Endothelial cell of umbilical vein (primary cell): ENCODE results near the gene CADM4. TPM values are rescaled to one million over a fixed set of nuclear protein-coding genes. Genes with fewer than 3 reads are reported as not detected.

ENCODE experiments used
- BruUV-seq: library from RNA; stranded (reverse); fragments of 400-500 nt; replicated peaks from 2 replicates; lab custom pipeline; 2021; lab: Mats Ljungman, UMichigan
- CTCF ChIA-PET: fragments of 300-600, 350-600 bp; sonication (Branson Sonifier 250); formaldehyde crosslinking; loops from one replicate; lab custom pipeline; 2021; ENCODE audit warnings: antibody characterized with exemption, inconsistent platforms; lab: Charles Lee
- POLR2A ChIA-PET: fragments of 300-600, 350-600 bp; sonication (Branson Sonifier 250); formaldehyde crosslinking; loops from one replicate; lab custom pipeline; 2021; ENCODE audit warnings: antibody characterized with exemption, inconsistent platforms; lab: Charles Lee
- DNase-seq: peaks from one replicate; pipeline ENCODE4 v3.0.0-alpha.2; 2011; ENCODE audit warnings: low read depth, low spot score
- FAIRE-seq: peaks from 2 replicates; lab custom pipeline; 2011; peaks lifted over from hg19 to GRCh38; lab: Jason Lieb, UNC
- H2AFZ ChIP-seq: 2 replicates; pipeline ENCODE4 v1.6.0; 2012; ENCODE audit warnings: low read depth, low read length, control low read depth, inconsistent platforms
- H3K27ac ChIP-seq: 2 replicates; pipeline ENCODE4 v1.5.1; 2011; ENCODE audit warnings: low read depth, mild to moderate bottlenecking, control low read depth, low read length, moderate library complexity; ENCODE audit not compliant: insufficient read depth
- H3K27me3 ChIP-seq, 2 experiments: 2 replicates each; pipeline versions ENCODE4 v1.6.0 to v1.6.1; 2011; ENCODE audit warnings: low read length in 2 of 2, mixed read lengths in 1 of 2; ENCODE audit not compliant: control insufficient read depth in 2 of 2, insufficient read depth in 2 of 2
- H3K36me3 ChIP-seq, 2 experiments: 2 replicates in 1 of 2; 3 replicates in 1 of 2; pipeline ENCODE4 v1.5.1; 2011; ENCODE audit warnings: low read length in 2 of 2, mild to moderate bottlenecking in 1 of 2, moderate library complexity in 1 of 2; ENCODE audit not compliant: control insufficient read depth in 2 of 2, insufficient read depth in 2 of 2; ENCODE audit errors: extremely low read depth in 1 of 2
- H3K4me1 ChIP-seq: 3 replicates; pipeline ENCODE4 v1.5.1; 2011; ENCODE audit warnings: mild to moderate bottlenecking, low read length; ENCODE audit not compliant: control insufficient read depth, insufficient read depth; ENCODE audit errors: extremely low read depth
- H3K4me2 ChIP-seq: 2 replicates; pipeline ENCODE4 v1.6.1; 2011; ENCODE audit warnings: low read length, control low read depth, mixed read lengths; ENCODE audit not compliant: insufficient read depth
- H3K4me3 ChIP-seq, 3 experiments: fragments of 200-600 bp in 1 of 3; sonication (generic), shearing (Covaris generic) in 1 of 3; replicated peaks in 1 of 3; 2 replicates each; pipeline ENCODE4 v1.5.1; 2011 to 2016; ENCODE audit warnings: control low read depth in 3 of 3, low read length in 3 of 3, mild to moderate bottlenecking in 2 of 3, inconsistent platforms in 1 of 3, low read depth in 1 of 3, moderate library complexity in 1 of 3; ENCODE audit not compliant: insufficient read depth in 1 of 3
- H3K79me2 ChIP-seq: 2 replicates; pipeline ENCODE4 v1.6.0; 2012; ENCODE audit warnings: low read length, inconsistent platforms; ENCODE audit not compliant: control insufficient read depth, insufficient read depth
- H3K9ac ChIP-seq: replicated peaks from 2 replicates; pipeline ENCODE3; 2011; ENCODE audit warnings: low read length, control low read depth; ENCODE audit not compliant: insufficient read depth; ENCODE audit errors: extremely low read depth
- H3K9me1 ChIP-seq: replicated peaks from 3 replicates; pipeline ENCODE4 v1.6.0; 2011; ENCODE audit warnings: mild to moderate bottlenecking, low read length; ENCODE audit not compliant: control insufficient read depth, insufficient read depth; ENCODE audit errors: extremely low read depth
- H3K9me3 ChIP-seq: replicated peaks from 2 replicates; pipeline ENCODE4 v1.5.1; 2012; ENCODE audit warnings: low read length, inconsistent platforms; ENCODE audit not compliant: control insufficient read depth, insufficient read depth
- H4K20me1 ChIP-seq: replicated peaks from 2 replicates; pipeline ENCODE3; 2011; ENCODE audit warnings: mild to moderate bottlenecking, low read length; ENCODE audit not compliant: control insufficient read depth, insufficient read depth; ENCODE audit errors: extremely low read depth
- EZH2 ChIP-seq: IDR thresholded peaks from 2 replicates; pipeline ENCODE4 v1.6.1; 2012; ENCODE audit warnings: borderline replicate concordance, low read depth, mild to moderate bottlenecking, moderate library complexity, low read length, inconsistent platforms; ENCODE audit not compliant: severe bottlenecking
- FOS ChIP-seq: IDR thresholded peaks from 2 replicates; pipeline ENCODE4 v1.6.1; 2011; ENCODE audit warnings: mild to moderate bottlenecking, low read length, moderate library complexity, borderline replicate concordance; ENCODE audit not compliant: insufficient read depth
- GATA2 ChIP-seq: IDR thresholded peaks from 2 replicates; pipeline ENCODE4 v1.7.0; 2011; ENCODE audit warnings: low read depth, mild to moderate bottlenecking, moderate library complexity, mixed read lengths, low read length; ENCODE audit not compliant: insufficient read length, insufficient read depth
- JUN ChIP-seq: IDR thresholded peaks from 2 replicates; pipeline ENCODE4 v1.6.1; 2011; ENCODE audit warnings: borderline replicate concordance, low read depth; ENCODE audit not compliant: insufficient read length, insufficient read depth
- MYC ChIP-seq: IDR thresholded peaks from one replicate; pipeline ENCODE4 v1.6.1; 2011; ENCODE audit warnings: mild to moderate bottlenecking, low read depth, low read length
- POLR2A ChIP-seq: IDR thresholded peaks from 2 replicates; pipeline ENCODE4 v1.6.1; 2012; ENCODE audit warnings: low read depth, mild to moderate bottlenecking, control low read depth, low read length
- POLR2AphosphoS5 ChIP-seq: IDR thresholded peaks from 2 replicates; pipeline ENCODE4 v1.6.1; 2012; ENCODE audit warnings: low read depth, mild to moderate bottlenecking, control low read depth, low read length, moderate library complexity; ENCODE audit not compliant: insufficient read depth
- dilution Hi-C: fragments of 300-500 bp; cut with MboI; formaldehyde crosslinking; loops from one replicate; pipeline ENCODE4 v1.15.0; 2019; ENCODE audit warnings: low sequenced_read_pairs; ENCODE audit not compliant: extremely low pct_ligation_motif_present
- intact Hi-C: fragments of 100-400 bp; cut with micrococcal nuclease; formaldehyde crosslinking; loops from one replicate; pipeline ENCODE4 v1.10.0; 2022
- polyA plus RNA-seq, 4 experiments: library from polyadenylated mRNA; depleted of rRNA in 3 of 4; stranded (reverse) in 3 of 4; unstranded in 1 of 4; fragments of >200 nt; gene quantifications; 2 replicates each; pipeline versions ENCODE4 v1.2.1 to v1.2.3, GENCODE V29; 2011 to 2012; ENCODE audit warnings: missing spikeins in 1 of 4
- total RNA-seq: library from RNA; stranded (reverse); gene quantifications from 2 replicates; pipeline ENCODE4 v1.2.3, GENCODE V29; 2021
- TF ChIP-seq, protein P1 (sequence below), 2 donors: IDR thresholded peaks; 1 replicate in 1 of 2; 2 replicates in 1 of 2; pipeline ENCODE4 v1.5.1; 2011; ENCODE audit warnings: low read length in 2 of 2, mild to moderate bottlenecking in 2 of 2, moderate library complexity in 2 of 2, control low read depth in 1 of 2, inconsistent platforms in 1 of 2, low read depth in 1 of 2; ENCODE audit not compliant: insufficient read depth in 1 of 2; ENCODE audit errors: extremely low read depth in 1 of 2
- TF ChIP-seq, protein P2 (sequence below): IDR thresholded peaks from 2 replicates; pipeline ENCODE4 v1.6.1; 2011; ENCODE audit not compliant: insufficient read depth, insufficient read length

The CADM4 gene
- total and polyA plus RNA-seq, 2 donors (not counting 3 experiments of a cell fraction or from before 2014, with no cell fraction given), result 5.0 to 7.5 TPM

DNA sequence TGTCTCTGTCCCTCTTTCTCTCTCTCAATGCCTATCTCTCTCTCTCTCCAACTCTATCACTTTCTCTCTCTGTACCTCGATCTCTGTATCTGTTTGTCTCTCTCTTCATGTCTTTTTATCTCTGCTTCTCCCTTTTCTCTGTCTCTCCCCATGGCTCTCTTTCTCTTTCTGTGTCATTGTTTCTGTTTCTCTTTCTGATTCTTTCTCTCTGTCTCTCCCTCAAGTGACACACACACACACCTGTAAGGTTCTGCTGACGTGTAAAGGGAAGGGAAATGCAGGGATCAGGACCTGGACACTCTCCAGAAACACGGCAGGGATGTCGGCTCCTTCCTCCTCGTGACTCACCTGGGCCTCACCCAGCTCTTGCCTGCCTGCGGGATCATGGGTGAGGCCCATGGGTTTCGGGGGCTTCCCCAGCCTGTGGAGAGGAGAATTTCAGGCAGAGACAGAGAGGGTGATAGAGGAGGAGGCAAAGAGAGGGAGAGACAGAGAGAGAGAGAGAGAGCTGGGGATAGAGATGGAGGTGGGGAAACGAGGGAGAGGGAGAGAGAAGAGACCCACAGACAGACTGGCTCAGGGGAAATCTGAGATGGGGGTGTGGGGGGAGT is 35.7 kb upstream of the CADM4 start:
- TF ChIP-seq MYC, result no peak
- peak; percentile 29 for TF ChIP-seq FOS
- no peak overlapping the region for H3K4me2 ChIP-seq
- no peaks in the 10 kb centered on the region for H3K79me2 ChIP-seq
- H3K4me1 ChIP-seq, result peaks cover 5% of the 10 kb centered on the region
- POLR2A ChIA-PET, result interaction anchor here (0.6 kb wide), 1 partner anchor 53 kb away, joined by 3 read pairs; no protein-coding TSS in a partner anchor
- intact Hi-C loops, result no loop called here
- no peaks in the 10 kb centered on the region for H3K9me3 ChIP-seq
- H3K27me3 ChIP-seq, result peaks cover 0 to 2% of the 10 kb centered on the region in 2 experiments
- no peak overlapping the region for H3K9ac ChIP-seq
- CTCF ChIA-PET, result interaction anchor here (1.1 kb wide), 1 partner anchor 69 kb away, joined by 6 read pairs; no protein-coding TSS in a partner anchor
- no peak overlapping the region for H3K4me3 ChIP-seq
- H2AFZ ChIP-seq, result peak overlapping the region; percentile 45
- dilution Hi-C loops, result no loop called here
- no TSS peak for BruUV-seq
- H3K9me1 ChIP-seq, result no peaks in the 10 kb centered on the region
- H4K20me1 ChIP-seq, result no peaks in the 10 kb centered on the region
- peak; percentile 21 for DNase-seq
- H3K36me3 ChIP-seq, result no peaks in the 10 kb centered on the region
- FAIRE-seq, result no peak
- no peak overlapping the region for H3K27ac ChIP-seq

DNA sequence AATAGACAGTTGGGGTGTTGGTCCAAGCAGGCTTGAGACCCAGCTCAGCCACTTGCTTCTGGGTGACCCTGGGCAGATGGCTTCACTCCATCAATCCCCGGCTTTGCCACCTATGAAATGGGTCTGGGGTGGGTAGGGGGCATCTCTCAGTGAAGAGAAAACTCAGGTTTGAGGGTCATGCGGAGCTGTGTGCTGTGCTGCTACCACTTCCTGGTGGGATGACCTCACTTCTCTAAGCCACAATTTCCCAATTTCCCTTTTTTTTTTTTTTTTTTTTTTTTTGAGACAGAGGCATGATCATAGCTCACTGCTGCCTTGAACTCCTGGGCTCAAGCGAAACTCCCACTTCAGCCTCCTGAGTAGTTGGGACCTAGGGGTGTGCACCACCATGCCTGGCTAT is 34.9 kb upstream of the CADM4 start:
- Histone ChIP-seq H3K4me3 (no peak overlapping the region), H3K36me3 (no peaks in the 10 kb centered on the region), H3K9me3 (no peaks in the 10 kb centered on the region), H3K4me1 (peaks cover 10% of the 10 kb centered on the region), H3K27ac (no peak overlapping the region), H3K79me2 (no peaks in the 10 kb centered on the region), H3K4me2 (no peak overlapping the region), H3K9ac (no peak overlapping the region), H3K27me3 (peaks cover 0 to 2% of the 10 kb centered on the region in 2 experiments), H4K20me1 (no peaks in the 10 kb centered on the region), H3K9me1 (no peaks in the 10 kb centered on the region), H2AFZ (no peak overlapping the region)
- TF ChIP-seq EZH2 (no peak), GATA2 (no peak), POLR2A (no peak), JUN (no peak), FOS (no peak), MYC (no peak), POLR2AphosphoS5 (no peak)
- TF ChIP-seq, protein P1, sequence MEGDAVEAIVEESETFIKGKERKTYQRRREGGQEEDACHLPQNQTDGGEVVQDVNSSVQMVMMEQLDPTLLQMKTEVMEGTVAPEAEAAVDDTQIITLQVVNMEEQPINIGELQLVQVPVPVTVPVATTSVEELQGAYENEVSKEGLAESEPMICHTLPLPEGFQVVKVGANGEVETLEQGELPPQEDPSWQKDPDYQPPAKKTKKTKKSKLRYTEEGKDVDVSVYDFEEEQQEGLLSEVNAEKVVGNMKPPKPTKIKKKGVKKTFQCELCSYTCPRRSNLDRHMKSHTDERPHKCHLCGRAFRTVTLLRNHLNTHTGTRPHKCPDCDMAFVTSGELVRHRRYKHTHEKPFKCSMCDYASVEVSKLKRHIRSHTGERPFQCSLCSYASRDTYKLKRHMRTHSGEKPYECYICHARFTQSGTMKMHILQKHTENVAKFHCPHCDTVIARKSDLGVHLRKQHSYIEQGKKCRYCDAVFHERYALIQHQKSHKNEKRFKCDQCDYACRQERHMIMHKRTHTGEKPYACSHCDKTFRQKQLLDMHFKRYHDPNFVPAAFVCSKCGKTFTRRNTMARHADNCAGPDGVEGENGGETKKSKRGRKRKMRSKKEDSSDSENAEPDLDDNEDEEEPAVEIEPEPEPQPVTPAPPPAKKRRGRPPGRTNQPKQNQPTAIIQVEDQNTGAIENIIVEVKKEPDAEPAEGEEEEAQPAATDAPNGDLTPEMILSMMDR (IDR thresholded peaks at IDR 0.05; ENCODE audit: extremely low read depth in 1 of 2, insufficient read depth in 1 of 2, low read depth in 1 of 2, low read length in 2 of 2), result no peak
- TF ChIP-seq, protein P2, sequence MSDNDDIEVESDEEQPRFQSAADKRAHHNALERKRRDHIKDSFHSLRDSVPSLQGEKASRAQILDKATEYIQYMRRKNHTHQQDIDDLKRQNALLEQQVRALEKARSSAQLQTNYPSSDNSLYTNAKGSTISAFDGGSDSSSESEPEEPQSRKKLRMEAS, result no peak
- dilution Hi-C loops (no loop called here), intact Hi-C loops (no loop called here)
- FAIRE-seq (no peak), DNase-seq (no peak)
- no TSS peak for BruUV-seq
- ChIA-PET POLR2A (interaction anchor here (0.6 kb wide), 1 partner anchor 54 kb away, joined by 3 read pairs; no protein-coding TSS in a partner anchor), CTCF (interaction anchor here (1.0 to 1.1 kb wide), 3 partner anchors 50 to 103 kb away, joined by 3 to 6 read pairs (median 4); no protein-coding TSS in a partner anchor)
